ENCODE data around the gene APEX1.

DNA sequence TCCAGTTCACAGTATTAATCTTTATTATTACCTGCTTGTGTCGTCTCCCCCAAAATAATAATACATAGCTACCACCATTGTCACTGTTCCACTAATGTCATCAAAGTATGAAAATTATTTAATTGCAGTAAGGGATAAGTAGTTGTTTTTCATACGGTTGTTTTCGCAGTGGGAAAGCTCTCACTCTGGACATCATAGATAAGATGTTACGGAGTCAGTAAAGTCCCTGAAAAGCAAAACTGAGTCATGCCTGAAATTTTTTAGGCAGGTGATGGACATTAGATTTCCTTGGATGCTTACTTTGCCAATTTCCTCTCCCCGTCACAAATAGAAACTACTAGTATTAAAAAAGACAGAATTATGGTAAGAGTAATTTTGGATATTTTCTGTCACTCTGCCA lies 27.4 kb downstream of the APEX1 start:
- TF ChIP-seq CTCF (IDR thresholded peaks at IDR 0.05): no peak
- no peak for TF ChIP-seq POLR2A (IDR thresholded peaks at IDR 0.05)
